Endothelial cell of umbilical vein (primary cell): ENCODE data around the gene MROH7. TPM values are rescaled to one million over a fixed set of nuclear protein-coding genes. Genes with fewer than 3 reads are reported as not detected.

Experiments
- BruUV-seq: library from RNA; stranded (reverse); fragments of 400-500 nt; replicated peaks from 2 replicates; lab custom pipeline; 2021; lab: Mats Ljungman, UMichigan
- CTCF ChIA-PET: fragments of 300-600, 350-600 bp; sonication (Branson Sonifier 250); formaldehyde crosslinking; loops from one replicate; lab custom pipeline; 2021; ENCODE audit warnings: antibody characterized with exemption, inconsistent platforms; lab: Charles Lee
- POLR2A ChIA-PET: fragments of 300-600, 350-600 bp; sonication (Branson Sonifier 250); formaldehyde crosslinking; loops from one replicate; lab custom pipeline; 2021; ENCODE audit warnings: antibody characterized with exemption, inconsistent platforms; lab: Charles Lee
- DNase-seq: peaks from one replicate; pipeline ENCODE4 v3.0.0-alpha.2; 2011; ENCODE audit warnings: low read depth, low spot score
- FAIRE-seq: peaks from 2 replicates; lab custom pipeline; 2011; peaks lifted over from hg19 to GRCh38; lab: Jason Lieb, UNC
- H2AFZ ChIP-seq: 2 replicates; pipeline ENCODE4 v1.6.0; 2012; ENCODE audit warnings: low read depth, low read length, control low read depth, inconsistent platforms
- H3K27ac ChIP-seq: 2 replicates; pipeline ENCODE4 v1.5.1; 2011; ENCODE audit warnings: low read depth, mild to moderate bottlenecking, control low read depth, low read length, moderate library complexity; ENCODE audit not compliant: insufficient read depth
- H3K27me3 ChIP-seq, 2 experiments: 2 replicates each; pipeline versions ENCODE4 v1.6.0 to v1.6.1; 2011; ENCODE audit warnings: low read length in 2 of 2, mixed read lengths in 1 of 2; ENCODE audit not compliant: control insufficient read depth in 2 of 2, insufficient read depth in 2 of 2
- H3K36me3 ChIP-seq, 2 experiments: 2 replicates in 1 of 2; 3 replicates in 1 of 2; pipeline ENCODE4 v1.5.1; 2011; ENCODE audit warnings: low read length in 2 of 2, mild to moderate bottlenecking in 1 of 2, moderate library complexity in 1 of 2; ENCODE audit not compliant: control insufficient read depth in 2 of 2, insufficient read depth in 2 of 2; ENCODE audit errors: extremely low read depth in 1 of 2
- H3K4me1 ChIP-seq: 3 replicates; pipeline ENCODE4 v1.5.1; 2011; ENCODE audit warnings: mild to moderate bottlenecking, low read length; ENCODE audit not compliant: control insufficient read depth, insufficient read depth; ENCODE audit errors: extremely low read depth
- H3K4me2 ChIP-seq: 2 replicates; pipeline ENCODE4 v1.6.1; 2011; ENCODE audit warnings: low read length, control low read depth, mixed read lengths; ENCODE audit not compliant: insufficient read depth
- H3K4me3 ChIP-seq, 3 experiments: fragments of 200-600 bp in 1 of 3; sonication (generic), shearing (Covaris generic) in 1 of 3; replicated peaks in 1 of 3; 2 replicates each; pipeline ENCODE4 v1.5.1; 2011 to 2016; ENCODE audit warnings: control low read depth in 3 of 3, low read length in 3 of 3, mild to moderate bottlenecking in 2 of 3, inconsistent platforms in 1 of 3, low read depth in 1 of 3, moderate library complexity in 1 of 3; ENCODE audit not compliant: insufficient read depth in 1 of 3
- H3K79me2 ChIP-seq: 2 replicates; pipeline ENCODE4 v1.6.0; 2012; ENCODE audit warnings: low read length, inconsistent platforms; ENCODE audit not compliant: control insufficient read depth, insufficient read depth
- H3K9ac ChIP-seq: replicated peaks from 2 replicates; pipeline ENCODE3; 2011; ENCODE audit warnings: low read length, control low read depth; ENCODE audit not compliant: insufficient read depth; ENCODE audit errors: extremely low read depth
- H3K9me1 ChIP-seq: replicated peaks from 3 replicates; pipeline ENCODE4 v1.6.0; 2011; ENCODE audit warnings: mild to moderate bottlenecking, low read length; ENCODE audit not compliant: control insufficient read depth, insufficient read depth; ENCODE audit errors: extremely low read depth
- H3K9me3 ChIP-seq: replicated peaks from 2 replicates; pipeline ENCODE4 v1.5.1; 2012; ENCODE audit warnings: low read length, inconsistent platforms; ENCODE audit not compliant: control insufficient read depth, insufficient read depth
- H4K20me1 ChIP-seq: replicated peaks from 2 replicates; pipeline ENCODE3; 2011; ENCODE audit warnings: mild to moderate bottlenecking, low read length; ENCODE audit not compliant: control insufficient read depth, insufficient read depth; ENCODE audit errors: extremely low read depth
- EZH2 ChIP-seq: IDR thresholded peaks from 2 replicates; pipeline ENCODE4 v1.6.1; 2012; ENCODE audit warnings: borderline replicate concordance, low read depth, mild to moderate bottlenecking, moderate library complexity, low read length, inconsistent platforms; ENCODE audit not compliant: severe bottlenecking
- FOS ChIP-seq: IDR thresholded peaks from 2 replicates; pipeline ENCODE4 v1.6.1; 2011; ENCODE audit warnings: mild to moderate bottlenecking, low read length, moderate library complexity, borderline replicate concordance; ENCODE audit not compliant: insufficient read depth
- GATA2 ChIP-seq: IDR thresholded peaks from 2 replicates; pipeline ENCODE4 v1.7.0; 2011; ENCODE audit warnings: low read depth, mild to moderate bottlenecking, moderate library complexity, mixed read lengths, low read length; ENCODE audit not compliant: insufficient read length, insufficient read depth
- JUN ChIP-seq: IDR thresholded peaks from 2 replicates; pipeline ENCODE4 v1.6.1; 2011; ENCODE audit warnings: borderline replicate concordance, low read depth; ENCODE audit not compliant: insufficient read length, insufficient read depth
- MYC ChIP-seq: IDR thresholded peaks from one replicate; pipeline ENCODE4 v1.6.1; 2011; ENCODE audit warnings: mild to moderate bottlenecking, low read depth, low read length
- POLR2A ChIP-seq: IDR thresholded peaks from 2 replicates; pipeline ENCODE4 v1.6.1; 2012; ENCODE audit warnings: low read depth, mild to moderate bottlenecking, control low read depth, low read length
- POLR2AphosphoS5 ChIP-seq: IDR thresholded peaks from 2 replicates; pipeline ENCODE4 v1.6.1; 2012; ENCODE audit warnings: low read depth, mild to moderate bottlenecking, control low read depth, low read length, moderate library complexity; ENCODE audit not compliant: insufficient read depth
- dilution Hi-C: fragments of 300-500 bp; cut with MboI; formaldehyde crosslinking; loops from one replicate; pipeline ENCODE4 v1.15.0; 2019; ENCODE audit warnings: low sequenced_read_pairs; ENCODE audit not compliant: extremely low pct_ligation_motif_present
- intact Hi-C: fragments of 100-400 bp; cut with micrococcal nuclease; formaldehyde crosslinking; loops from one replicate; pipeline ENCODE4 v1.10.0; 2022
- polyA plus RNA-seq, 4 experiments: library from polyadenylated mRNA; depleted of rRNA in 3 of 4; stranded (reverse) in 3 of 4; unstranded in 1 of 4; fragments of >200 nt; gene quantifications; 2 replicates each; pipeline versions ENCODE4 v1.2.1 to v1.2.3, GENCODE V29; 2011 to 2012; ENCODE audit warnings: missing spikeins in 1 of 4
- total RNA-seq: library from RNA; stranded (reverse); gene quantifications from 2 replicates; pipeline ENCODE4 v1.2.3, GENCODE V29; 2021
- TF ChIP-seq, protein P1 (sequence below): IDR thresholded peaks from 2 replicates; pipeline ENCODE4 v1.6.1; 2011; ENCODE audit not compliant: insufficient read depth, insufficient read length
- TF ChIP-seq, protein P2 (sequence below), 2 donors: IDR thresholded peaks; 1 replicate in 1 of 2; 2 replicates in 1 of 2; pipeline ENCODE4 v1.5.1; 2011; ENCODE audit warnings: low read length in 2 of 2, mild to moderate bottlenecking in 2 of 2, moderate library complexity in 2 of 2, control low read depth in 1 of 2, inconsistent platforms in 1 of 2, low read depth in 1 of 2; ENCODE audit not compliant: insufficient read depth in 1 of 2; ENCODE audit errors: extremely low read depth in 1 of 2

Gene MROH7
- total and polyA plus RNA-seq, 2 donors (not counting 3 experiments of a cell fraction or from before 2014, with no cell fraction given) = 0.06 to 0.24 TPM

DNA sequence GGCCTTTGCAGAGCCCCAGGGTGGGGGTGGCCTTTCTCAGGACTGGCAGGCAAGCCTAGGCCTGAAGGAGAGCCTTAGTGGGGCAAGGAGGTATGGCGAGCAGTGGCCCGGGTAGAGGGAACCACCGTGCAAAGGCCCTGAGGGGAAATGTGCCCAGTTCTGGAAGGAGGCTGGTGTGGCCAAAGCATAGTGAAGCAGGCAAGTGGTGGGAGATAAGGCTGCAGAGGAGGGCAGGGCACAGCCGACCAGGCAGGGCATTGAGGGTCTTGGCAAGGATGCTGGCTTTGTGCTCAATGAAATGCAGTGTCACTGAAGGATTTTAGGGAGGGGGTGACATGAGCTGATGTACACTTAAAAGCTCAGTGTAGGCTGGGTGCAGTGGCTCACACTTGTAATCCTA, 22.8 kb downstream of the MROH7 start:
- BruUV-seq = no TSS peak
- H3K4me3 ChIP-seq = no peak overlapping the region
- H4K20me1 ChIP-seq = no peaks in the 10 kb centered on the region
- ChIA-PET POLR2A (no interaction called here), CTCF (interaction anchor here (1.4 kb wide), 1 partner anchor 10 kb away, joined by 3 read pairs; no protein-coding TSS in a partner anchor)
- DNase-seq = no peak
- H3K27ac ChIP-seq = no peak overlapping the region
- no peak overlapping the region for H3K4me2 ChIP-seq
- no peaks in the 10 kb centered on the region for H3K27me3 ChIP-seq
- TF ChIP-seq, protein P1, sequence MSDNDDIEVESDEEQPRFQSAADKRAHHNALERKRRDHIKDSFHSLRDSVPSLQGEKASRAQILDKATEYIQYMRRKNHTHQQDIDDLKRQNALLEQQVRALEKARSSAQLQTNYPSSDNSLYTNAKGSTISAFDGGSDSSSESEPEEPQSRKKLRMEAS = no peak
- TF ChIP-seq JUN = no peak
- no peak for TF ChIP-seq POLR2A
- TF ChIP-seq POLR2AphosphoS5 = no peak
- TF ChIP-seq GATA2 = no peak
- TF ChIP-seq FOS = no peak
- TF ChIP-seq EZH2 = no peak
- TF ChIP-seq, protein P2, sequence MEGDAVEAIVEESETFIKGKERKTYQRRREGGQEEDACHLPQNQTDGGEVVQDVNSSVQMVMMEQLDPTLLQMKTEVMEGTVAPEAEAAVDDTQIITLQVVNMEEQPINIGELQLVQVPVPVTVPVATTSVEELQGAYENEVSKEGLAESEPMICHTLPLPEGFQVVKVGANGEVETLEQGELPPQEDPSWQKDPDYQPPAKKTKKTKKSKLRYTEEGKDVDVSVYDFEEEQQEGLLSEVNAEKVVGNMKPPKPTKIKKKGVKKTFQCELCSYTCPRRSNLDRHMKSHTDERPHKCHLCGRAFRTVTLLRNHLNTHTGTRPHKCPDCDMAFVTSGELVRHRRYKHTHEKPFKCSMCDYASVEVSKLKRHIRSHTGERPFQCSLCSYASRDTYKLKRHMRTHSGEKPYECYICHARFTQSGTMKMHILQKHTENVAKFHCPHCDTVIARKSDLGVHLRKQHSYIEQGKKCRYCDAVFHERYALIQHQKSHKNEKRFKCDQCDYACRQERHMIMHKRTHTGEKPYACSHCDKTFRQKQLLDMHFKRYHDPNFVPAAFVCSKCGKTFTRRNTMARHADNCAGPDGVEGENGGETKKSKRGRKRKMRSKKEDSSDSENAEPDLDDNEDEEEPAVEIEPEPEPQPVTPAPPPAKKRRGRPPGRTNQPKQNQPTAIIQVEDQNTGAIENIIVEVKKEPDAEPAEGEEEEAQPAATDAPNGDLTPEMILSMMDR (IDR thresholded peaks at IDR 0.05; ENCODE audit: extremely low read depth in 1 of 2, insufficient read depth in 1 of 2, low read depth in 1 of 2, low read length in 2 of 2) = no peak
- no peak for TF ChIP-seq MYC
- intact Hi-C loops = no loop called here
- dilution Hi-C loops = no loop called here
- H3K9me3 ChIP-seq = no peaks in the 10 kb centered on the region
- no peak overlapping the region for H3K9ac ChIP-seq
- H2AFZ ChIP-seq = no peak overlapping the region
- no peak for FAIRE-seq
- no peaks in the 10 kb centered on the region for H3K36me3 ChIP-seq
- H3K4me1 ChIP-seq = no peaks in the 10 kb centered on the region
- no peaks in the 10 kb centered on the region for H3K79me2 ChIP-seq
- no peaks in the 10 kb centered on the region for H3K9me1 ChIP-seq
